H1 (cell line): ENCODE measurements around the gene COLEC11. TPM values are rescaled to one million over a fixed set of nuclear protein-coding genes. Genes with fewer than 3 reads are reported as not detected.

Source experiments
- CTCF ChIA-PET: fragments of 300-600 bp; sonication (Branson Sonifier 250); formaldehyde crosslinking; loops from one replicate; lab custom pipeline; 2021; ENCODE audit not compliant: partially characterized antibody; lab: Charles Lee
- POLR2A ChIA-PET: fragments of 300-600 bp; sonication (Branson Sonifier 250); formaldehyde crosslinking; loops from one replicate; lab custom pipeline; 2021; ENCODE audit warnings: inconsistent platforms; ENCODE audit not compliant: partially characterized antibody; lab: Charles Lee
- DNase-seq, 2 experiments: peaks; one replicate each; pipeline versions ENCODE4 v3.0.0 to v3.0.0-alpha.2; 2010 to 2022; ENCODE audit warnings: low spot score in 2 of 2, low read depth in 1 of 2, mixed read lengths in 1 of 2
- FAIRE-seq: peaks from 2 replicates; lab custom pipeline; 2011; peaks lifted over from hg19 to GRCh38; lab: Jason Lieb, UNC
- H2AFZ ChIP-seq: 2 replicates; pipeline ENCODE4 v1.8.1; 2012; ENCODE audit warnings: low read length, inconsistent platforms
- H2AK5ac ChIP-seq: 2 replicates; pipeline ENCODE4 v1.6.1; 2013; ENCODE audit warnings: low read depth, low read length
- H2BK120ac ChIP-seq: replicated peaks from 2 replicates; pipeline ENCODE3; 2013; ENCODE audit warnings: low read depth, low read length, inconsistent platforms
- H2BK12ac ChIP-seq: 2 replicates; pipeline ENCODE4 v1.6.1; 2013; ENCODE audit warnings: low read depth, low read length
- H2BK15ac ChIP-seq: 2 replicates; pipeline ENCODE4 v1.6.1; 2013; ENCODE audit warnings: low read length
- H2BK20ac ChIP-seq: 2 replicates; pipeline ENCODE4 v1.6.1; 2013; ENCODE audit warnings: low read length
- H2BK5ac ChIP-seq: 2 replicates; pipeline ENCODE4 v1.6.1; 2013; ENCODE audit warnings: low read depth, low read length
- H3K14ac ChIP-seq: 2 replicates; pipeline ENCODE4 v1.6.1; 2013; ENCODE audit warnings: inconsistent platforms; ENCODE audit not compliant: insufficient read length
- H3K18ac ChIP-seq: 2 replicates; pipeline ENCODE4 v1.6.1; 2013; ENCODE audit warnings: low read length; ENCODE audit errors: extremely low read depth
- H3K23ac ChIP-seq: 2 replicates; pipeline ENCODE4 v1.6.1; 2013; ENCODE audit warnings: inconsistent platforms; ENCODE audit not compliant: insufficient read length
- H3K23me2 ChIP-seq: 2 replicates; pipeline ENCODE4 v1.6.1; 2013; ENCODE audit warnings: low read depth, low read length
- H3K27ac ChIP-seq: 2 replicates; pipeline ENCODE4 v1.6.1; 2011; ENCODE audit warnings: low read depth, low read length, inconsistent platforms
- H3K27me3 ChIP-seq, 4 experiments: replicated peaks in 1 of 4; 1 replicate in 1 of 4; 2 replicates in 3 of 4; pipeline versions ENCODE4 v1.6.1 to v1.8.1; 2011 to 2013; ENCODE audit warnings: low read length in 3 of 4, mild to moderate bottlenecking in 3 of 4, inconsistent platforms in 2 of 4, mixed read lengths in 2 of 4, moderate library complexity in 1 of 4; ENCODE audit not compliant: control insufficient read depth in 3 of 4, insufficient read depth in 3 of 4; ENCODE audit errors: extremely low read depth in 1 of 4
- H3K36me3 ChIP-seq, 4 experiments: 2 replicates each; pipeline versions ENCODE4 v1.6.1 to v1.8.1; 2011 to 2013; ENCODE audit warnings: mild to moderate bottlenecking in 4 of 4, low read length in 3 of 4, moderate library complexity in 2 of 4, control low read depth in 1 of 4, inconsistent platforms in 1 of 4; ENCODE audit not compliant: insufficient read depth in 4 of 4, control insufficient read depth in 2 of 4
- H3K4ac ChIP-seq: replicated peaks from 2 replicates; pipeline ENCODE3; 2013; ENCODE audit warnings: low read length, low read depth, mixed read lengths, inconsistent platforms; ENCODE audit not compliant: insufficient read length
- H3K4me1 ChIP-seq, 4 experiments: replicated peaks in 1 of 4; 1 replicate in 1 of 4; 2 replicates in 3 of 4; pipeline versions ENCODE4 v1.6.1 to v1.8.1; 2011 to 2013; ENCODE audit warnings: low read length in 3 of 4, inconsistent platforms in 2 of 4, mixed read lengths in 1 of 4; ENCODE audit not compliant: insufficient read depth in 4 of 4, control insufficient read depth in 3 of 4
- H3K4me2 ChIP-seq, 2 experiments: 2 replicates each; pipeline versions ENCODE4 v1.6.1 to v1.8.1; 2011 to 2013; ENCODE audit warnings: low read depth in 2 of 2, low read length in 2 of 2, control low read depth in 1 of 2, inconsistent platforms in 1 of 2, mild to moderate bottlenecking in 1 of 2; ENCODE audit not compliant: insufficient read depth in 1 of 2
- H3K4me3 ChIP-seq, 4 experiments: fragments of 200-600, 300-600 bp in 1 of 4; sonication (generic), shearing (Covaris generic), sonication (Bioruptor Twin) in 1 of 4; 2 replicates each; pipeline versions ENCODE4 v1.5.1 to v1.8.1; 2011 to 2016; ENCODE audit warnings: low read length in 4 of 4, low read depth in 3 of 4, control low read depth in 2 of 4, inconsistent platforms in 2 of 4, mild to moderate bottlenecking in 2 of 4, mixed read lengths in 1 of 4, moderate library complexity in 1 of 4; ENCODE audit not compliant: insufficient read depth in 2 of 4; ENCODE audit errors: extremely low read depth in 1 of 4
- H3K56ac ChIP-seq: replicated peaks from 2 replicates; pipeline ENCODE3; 2013; ENCODE audit warnings: low read depth, mild to moderate bottlenecking, mixed read lengths, low read length, inconsistent platforms; ENCODE audit not compliant: insufficient read length
- H3K79me1 ChIP-seq: 2 replicates; pipeline ENCODE4 v1.6.1; 2013; ENCODE audit warnings: low read depth, low read length, control low read depth
- H3K79me2 ChIP-seq, 2 experiments: 2 replicates each; pipeline versions ENCODE4 v1.6.1 to v1.8.1; 2012 to 2013; ENCODE audit warnings: low read length in 2 of 2, mild to moderate bottlenecking in 2 of 2, inconsistent platforms in 1 of 2; ENCODE audit not compliant: insufficient read depth in 2 of 2, control insufficient read depth in 1 of 2
- H3K9ac ChIP-seq, 4 experiments: replicated peaks in 1 of 4; 1 replicate in 1 of 4; 2 replicates in 3 of 4; pipeline versions ENCODE4 v1.6.1 to v1.8.1; 2011 to 2013; ENCODE audit warnings: low read depth in 3 of 4, low read length in 3 of 4, control low read depth in 2 of 4, mild to moderate bottlenecking in 2 of 4, moderate library complexity in 2 of 4, inconsistent platforms in 1 of 4; ENCODE audit errors: extremely low read depth in 1 of 4
- H3K9me3 ChIP-seq, 2 experiments: 2 replicates each; pipeline versions ENCODE4 v1.6.1 to v1.8.1; 2012 to 2013; ENCODE audit warnings: mild to moderate bottlenecking in 2 of 2, moderate library complexity in 2 of 2, control low read depth in 1 of 2, inconsistent platforms in 1 of 2, low read depth in 1 of 2, low read length in 1 of 2, mixed read lengths in 1 of 2; ENCODE audit not compliant: insufficient read depth in 2 of 2
- H4K20me1 ChIP-seq, 2 experiments: replicated peaks in 1 of 2; 2 replicates each; pipeline versions ENCODE3 to v1.8.1; 2011 to 2013; ENCODE audit warnings: inconsistent platforms in 2 of 2, low read length in 2 of 2, mild to moderate bottlenecking in 1 of 2; ENCODE audit not compliant: insufficient read depth in 2 of 2, control insufficient read depth in 1 of 2
- H4K5ac ChIP-seq: 2 replicates; pipeline ENCODE4 v1.6.1; 2013; ENCODE audit warnings: low read length, low read depth, mixed read lengths, inconsistent platforms; ENCODE audit not compliant: insufficient read length
- H4K8ac ChIP-seq: 2 replicates; pipeline ENCODE4 v1.8.0; 2013; ENCODE audit warnings: mild to moderate bottlenecking, moderate library complexity, low read length, inconsistent platforms; ENCODE audit not compliant: insufficient read depth; ENCODE audit errors: extremely low read depth
- H4K91ac ChIP-seq: replicated peaks from 2 replicates; pipeline ENCODE3; 2013; ENCODE audit warnings: low read length, mixed read lengths, inconsistent platforms; ENCODE audit not compliant: insufficient read length
- EZH2 ChIP-seq: fragments of 200-600 bp; sonication (generic); IDR thresholded peaks from 2 replicates; pipeline ENCODE4 v1.7.1; 2012; ENCODE audit warnings: low read depth, mild to moderate bottlenecking, moderate library complexity, low read length, inconsistent platforms; ENCODE audit not compliant: severe bottlenecking
- GABPA ChIP-seq: IDR thresholded peaks from 2 replicates; pipeline ENCODE4 v1.6.1; 2011; ENCODE audit warnings: mild to moderate bottlenecking, low read length, moderate library complexity, borderline replicate concordance; ENCODE audit not compliant: insufficient read depth
- KDM1A ChIP-seq: fragments of 200-600, 300-600 bp; sonication (generic); IDR thresholded peaks from 2 replicates; pipeline ENCODE4 v1.7.1; 2016; ENCODE audit warnings: mild to moderate bottlenecking, low read length, borderline replicate concordance
- KDM4A ChIP-seq: IDR thresholded peaks from one replicate; pipeline ENCODE4 v1.7.1; 2012; ENCODE audit warnings: low read depth, mild to moderate bottlenecking, moderate library complexity, low read length, inconsistent platforms; ENCODE audit not compliant: severe bottlenecking
- RNF2 ChIP-seq: fragments of 200-900, 300-1000 bp; sonication (generic); IDR thresholded peaks from 2 replicates; pipeline ENCODE4 v1.7.1; 2016; ENCODE audit warnings: borderline replicate concordance, low read depth, mild to moderate bottlenecking, antibody characterized with exemption, low read length; ENCODE audit not compliant: poor library complexity, severe bottlenecking; ENCODE audit errors: missing control alignments
- SUZ12 ChIP-seq: fragments of 200-600 bp; sonication (generic); IDR thresholded peaks from 2 replicates; pipeline ENCODE4 v1.6.1; 2012; ENCODE audit warnings: mild to moderate bottlenecking, inconsistent platforms, low read length, moderate library complexity, mixed read lengths
- TAF7 ChIP-seq: optimal IDR thresholded peaks from 2 replicates; pipeline ENCODE3; 2011; ENCODE audit warnings: low read depth, mild to moderate bottlenecking, inconsistent platforms, low read length, moderate library complexity, borderline replicate concordance
- TEAD4 ChIP-seq: IDR thresholded peaks from 2 replicates; pipeline ENCODE4 v1.6.1; 2012; ENCODE audit warnings: low read depth, low read length, inconsistent platforms, mixed read lengths
- WGBS, 2 experiments: shearing (Covaris generic) in 1 of 2; methylation state at CpG; one replicate each; pipeline versions ENCODE4 v1.1.6 to v1.1.7; 2013 to 2015; ENCODE audit warnings: low lambda C conversion rate in 2 of 2, mixed read lengths in 2 of 2, inconsistent platforms in 1 of 2, low coverage in 1 of 2, missing lambda C conversion rate in 1 of 2; ENCODE audit not compliant: insufficient replicate concordance in 2 of 2, insufficient coverage in 1 of 2, insufficient read length in 1 of 2; ENCODE audit errors: extremely low coverage in 1 of 2, missing lambda C conversion rate in 1 of 2; 5-methylcytosine and 5-hydroxymethylcytosine counted together
- polyA plus RNA-seq, 7 experiments: library from polyadenylated mRNA; depleted of rRNA in 3 of 7; stranded (reverse) in 5 of 7; unstranded in 2 of 7; fragments of >200 nt in 5 of 7; fragments of 200-250 nt in 2 of 7; gene quantifications; 1 replicate in 5 of 7; 2 replicates in 1 of 7; 4 replicates in 1 of 7; pipeline versions ENCODE4 v1.2.1 to v1.2.3, GENCODE V29; 2011 to 2013; ENCODE audit warnings: missing spikeins in 2 of 7, mixed read lengths in 2 of 7
- total RNA-seq: library from RNA; stranded (reverse); fragmentation: NEBNext Ultra II Directional; extraction: Animal tissue kit (Norgen Biotek cat#: 25700); gene quantifications from 2 replicates; pipeline ENCODE4 v1.2.1, GENCODE V29; 2021
- TF ChIP-seq, protein P1 (sequence below): IDR thresholded peaks from 2 replicates; pipeline ENCODE4 v1.6.1; 2011; ENCODE audit warnings: low read length, improper control_type of control experiment

Gene COLEC11
- total and polyA plus RNA-seq, 2 of the 8 experiments (the other 6 are each of a cell fraction or from before 2014, with no cell fraction given), result 0.47 to 0.80 TPM

GRCh38 chr2:3612639-3613523 is 18.0 kb downstream of the COLEC11 start:
- Histone ChIP-seq H4K5ac (no peak overlapping the region), H3K9me3 (peaks cover 5 to 18% of the 10 kb centered on the region in 2 experiments; a peak in 2 of 4 replicates), H3K9ac (no peak overlapping the region), H2BK12ac (no peak overlapping the region), H4K20me1 (no peaks in the 10 kb centered on the region), H3K4me3 (no peak overlapping the region), H3K27ac (no peak overlapping the region), H3K27me3 (no peaks in the 10 kb centered on the region; a peak in 1 of 7 replicates), H3K79me2 (no peaks in the 10 kb centered on the region), H2BK120ac (no peak overlapping the region), H2BK5ac (no peak overlapping the region), H2AK5ac (no peak overlapping the region), H2AFZ (no peak overlapping the region), H3K79me1 (no peaks in the 10 kb centered on the region), H3K14ac (no peak overlapping the region), H3K4ac (no peak overlapping the region), H2BK15ac (no peak overlapping the region), H3K23me2 (no peaks in the 10 kb centered on the region), H4K91ac (no peak overlapping the region), H3K56ac (no peak overlapping the region), H2BK20ac (no peak overlapping the region), H4K8ac (no peak overlapping the region), H3K36me3 (no peaks in the 10 kb centered on the region), H3K4me2 (no peak overlapping the region), H3K18ac (no peak overlapping the region), H3K23ac (no peak overlapping the region), H3K4me1 (no peaks in the 10 kb centered on the region)
- FAIRE-seq (no peak), DNase-seq (peak in 1 of 2 experiments; percentile 41)
- ChIA-PET POLR2A (interaction anchor here (0.5 kb wide), 1 partner anchor 88 kb away, joined by 3 read pairs; no protein-coding TSS in a partner anchor), CTCF (interaction anchor here (0.9 kb wide), 1 partner anchor 13 kb away, joined by 3 read pairs; no protein-coding TSS in a partner anchor)
- WGBS, 2 experiments, result 92% methylated on average over 28 of the region's 29 CpGs; no CpG with 5 or more reads in 1 of the 2 experiments
- TF ChIP-seq EZH2 (no peak), KDM4A (no peak), SUZ12 (no peak), GABPA (no peak), TAF7 (no peak), KDM1A (no peak), RNF2 (no peak), TEAD4 (no peak)
- TF ChIP-seq, protein P1, sequence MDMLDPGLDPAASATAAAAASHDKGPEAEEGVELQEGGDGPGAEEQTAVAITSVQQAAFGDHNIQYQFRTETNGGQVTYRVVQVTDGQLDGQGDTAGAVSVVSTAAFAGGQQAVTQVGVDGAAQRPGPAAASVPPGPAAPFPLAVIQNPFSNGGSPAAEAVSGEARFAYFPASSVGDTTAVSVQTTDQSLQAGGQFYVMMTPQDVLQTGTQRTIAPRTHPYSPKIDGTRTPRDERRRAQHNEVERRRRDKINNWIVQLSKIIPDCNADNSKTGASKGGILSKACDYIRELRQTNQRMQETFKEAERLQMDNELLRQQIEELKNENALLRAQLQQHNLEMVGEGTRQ, result no peak
